ENCODE data around the gene ITGAE. TPM values are rescaled to one million over a fixed set of nuclear protein-coding genes. Genes with fewer than 3 reads are reported as not detected.
"Not testable (repeated sequence)": the region's sequence is repeated elsewhere in the genome, so short reads cannot be mapped to it uniquely, and the experiment has no call there.

ITGAE gene
- total RNA-seq, 1 experiment from 2014 or later: 31.6 TPM

- H3K27ac ChIP-seq: no peak overlapping the region
- H3K4me3 ChIP-seq: no peak overlapping the region
- H3K9me3 ChIP-seq (replicated peaks): no peaks in the 10 kb centered on the region
- H3K4me1 ChIP-seq: no peaks in the 10 kb centered on the region
- no peak for DNase-seq
- no peaks in the 10 kb centered on the region for H3K27me3 ChIP-seq
- no peaks in the 10 kb centered on the region for H3K36me3 ChIP-seq
These were observed 4.6 kb upstream of the ITGAE start for GRCh38 chr17:3805581-3805980.

GRCh38 chr17:3804503-3804931, 3.5 kb upstream of the ITGAE start:
- no peak for DNase-seq
- Histone ChIP-seq H3K27me3 (no peaks in the 10 kb centered on the region), H3K27ac (no peak overlapping the region), H3K9me3 (replicated peaks) (no peaks in the 10 kb centered on the region), H3K4me3 (no peak overlapping the region), H3K36me3 (no peaks in the 10 kb centered on the region), H3K4me1 (no peaks in the 10 kb centered on the region)

- no peaks in the 10 kb centered on the region for H3K27me3 ChIP-seq
- H3K36me3 ChIP-seq: no peaks in the 10 kb centered on the region
- no peak overlapping the region for H3K27ac ChIP-seq
- H3K4me3 ChIP-seq: no peak overlapping the region
- DNase-seq: no peak
- no peaks in the 10 kb centered on the region for H3K9me3 ChIP-seq (replicated peaks)
- no peaks in the 10 kb centered on the region for H3K4me1 ChIP-seq
These were observed 2.3 kb upstream of the ITGAE start for GRCh38 chr17:3803308-3803640.

GRCh38 chr17:3802461-3803307, 1.7 kb upstream of the ITGAE start:
- H3K4me1 ChIP-seq: no peaks in the 10 kb centered on the region
- no peak overlapping the region for H3K27ac ChIP-seq
- H3K4me3 ChIP-seq: no peak overlapping the region
- no peaks in the 10 kb centered on the region for H3K27me3 ChIP-seq
- no peaks in the 10 kb centered on the region for H3K9me3 ChIP-seq (replicated peaks)
- H3K36me3 ChIP-seq: no peaks in the 10 kb centered on the region
- no peak for DNase-seq

- no peak for DNase-seq
- H3K4me3 ChIP-seq: no peak overlapping the region
- no peaks in the 10 kb centered on the region for H3K27me3 ChIP-seq
- no peak overlapping the region for H3K27ac ChIP-seq
- H3K4me1 ChIP-seq: no peaks in the 10 kb centered on the region
- H3K9me3 ChIP-seq (replicated peaks): no peaks in the 10 kb centered on the region
- no peaks in the 10 kb centered on the region for H3K36me3 ChIP-seq
These were observed 804 bp upstream of the ITGAE start for GRCh38 chr17:3801792-3802191.

- no peak for DNase-seq
- no peaks in the 10 kb centered on the region for H3K27me3 ChIP-seq
- H3K4me1 ChIP-seq: no peaks in the 10 kb centered on the region
- H3K27ac ChIP-seq: no peak overlapping the region
- no peak overlapping the region for H3K4me3 ChIP-seq
- H3K9me3 ChIP-seq (replicated peaks): no peaks in the 10 kb centered on the region
- H3K36me3 ChIP-seq: no peaks in the 10 kb centered on the region
These were observed 359 bp upstream of the ITGAE start for GRCh38 chr17:3801347-3801746.

- H3K9me3 ChIP-seq (replicated peaks): no peaks in the 10 kb centered on the region
- no peaks in the 10 kb centered on the region for H3K36me3 ChIP-seq
- DNase-seq: no peak
- no peaks in the 10 kb centered on the region; the same call in 1 of the 2 replicates for H3K4me1 ChIP-seq
- H3K27ac ChIP-seq: no peak overlapping the region
- H3K27me3 ChIP-seq: no peaks in the 10 kb centered on the region
- no peak overlapping the region for H3K4me3 ChIP-seq
These were observed 1.6 kb downstream of the ITGAE start for GRCh38 chr17:3799181-3799945.

GRCh38 chr17:3798273-3799180, 2.5 kb downstream of the ITGAE start:
- no peak for DNase-seq
- H3K27ac ChIP-seq: no peak overlapping the region
- no peaks in the 10 kb centered on the region for H3K9me3 ChIP-seq (replicated peaks)
- no peaks in the 10 kb centered on the region; the same call in 1 of the 2 replicates for H3K4me1 ChIP-seq
- H3K27me3 ChIP-seq: no peaks in the 10 kb centered on the region
- H3K36me3 ChIP-seq: no peaks in the 10 kb centered on the region
- no peak overlapping the region for H3K4me3 ChIP-seq

- no peak overlapping the region for H3K27ac ChIP-seq
- H3K9me3 ChIP-seq (replicated peaks): no peaks in the 10 kb centered on the region
- H3K4me1 ChIP-seq: no peaks in the 10 kb centered on the region; the same call in 1 of the 2 replicates
- no peaks in the 10 kb centered on the region for H3K27me3 ChIP-seq
- no peak overlapping the region for H3K4me3 ChIP-seq
- DNase-seq: no peak
- no peaks in the 10 kb centered on the region for H3K36me3 ChIP-seq
These were observed 4.2 kb downstream of the ITGAE start for GRCh38 chr17:3796822-3797170.

GRCh38 chr17:3796110-3796821, 4.7 kb downstream of the ITGAE start:
- Histone ChIP-seq H3K27me3 (no peaks in the 10 kb centered on the region), H3K4me1 (no peaks in the 10 kb centered on the region; the same call in 1 of the 2 replicates), H3K36me3 (no peaks in the 10 kb centered on the region), H3K4me3 (no peak overlapping the region), H3K27ac (no peak overlapping the region), H3K9me3 (replicated peaks) (no peaks in the 10 kb centered on the region)
- DNase-seq: no peak

GRCh38 chr17:3795390-3796102, 5.4 kb downstream of the ITGAE start:
- Histone ChIP-seq H3K9me3 (replicated peaks) (no peaks in the 10 kb centered on the region), H3K27ac (peak overlapping the region; percentile 29), H3K36me3 (no peaks in the 10 kb centered on the region), H3K4me3 (no peak overlapping the region; the same call in 1 of the 2 replicates), H3K27me3 (no peaks in the 10 kb centered on the region), H3K4me1 (no peaks in the 10 kb centered on the region; the same call in 1 of the 2 replicates)
- DNase-seq: peak; percentile 23 to 35

GRCh38 chr17:3794557-3795389, 6.2 kb downstream of the ITGAE start:
- Histone ChIP-seq H3K27me3 (no peaks in the 10 kb centered on the region), H3K4me3 (peak overlapping the region; percentile 12), H3K36me3 (no peaks in the 10 kb centered on the region), H3K27ac (peak overlapping the region; percentile 29), H3K4me1 (no peaks in the 10 kb centered on the region; the same call in 1 of the 2 replicates), H3K9me3 (replicated peaks) (no peaks in the 10 kb centered on the region)
- peak; percentile 35 to 39 for DNase-seq

- H3K36me3 ChIP-seq; DNase-seq; H3K27me3 ChIP-seq; H3K4me1 ChIP-seq; H3K9me3 ChIP-seq (replicated peaks): not testable (repeated sequence)
- peak overlapping the region; percentile 29 for H3K27ac ChIP-seq
- peak overlapping the region; percentile 12; the same call in 1 of the 2 replicates for H3K4me3 ChIP-seq
These were observed 6.8 kb downstream of the ITGAE start for GRCh38 chr17:3794152-3794551.

Data from SJCRH30 (cell line).